GM23338 (cell line): ENCODE results near the gene INO80. TPM values are rescaled to one million over a fixed set of nuclear protein-coding genes. Genes with fewer than 3 reads are reported as not detected.

Experiments used
- ATAC-seq: fragments of 200-7000 bp; cut with Tn5 transposase; 3 replicates; pipeline ENCODE4 v1.9.1; 2020
- DNase-seq: peaks from one replicate; pipeline ENCODE4 v3.0.0-alpha.2; 2015; ENCODE audit warnings: low spot score
- H2AFZ ChIP-seq: fragments of 200-600 bp; sonication (generic); 2 replicates; pipeline ENCODE4 v1.8.0; 2016; ENCODE audit warnings: antibody characterized with exemption, mild to moderate bottlenecking, moderate library complexity
- H3F3A ChIP-seq: fragments of 200-600 bp; sonication (generic); replicated peaks from 2 replicates; pipeline ENCODE4 v1.8.0; 2017; ENCODE audit warnings: antibody characterized with exemption, mixed run types, low read depth
- H3K27ac ChIP-seq: fragments of 200-600 bp; sonication (generic); 2 replicates; pipeline ENCODE4 v1.6.1; 2016; ENCODE audit warnings: low read depth
- H3K27me3 ChIP-seq: fragments of 200-600 bp; sonication (generic); 2 replicates; pipeline ENCODE4 v1.8.0; 2016; ENCODE audit warnings: mild to moderate bottlenecking, mixed run types, moderate library complexity; ENCODE audit not compliant: insufficient read depth
- H3K36me3 ChIP-seq: fragments of 200-600 bp; sonication (generic); 2 replicates; pipeline ENCODE4 v1.8.0; 2016; ENCODE audit warnings: mild to moderate bottlenecking; ENCODE audit not compliant: insufficient read depth
- H3K4me1 ChIP-seq: fragments of 200-600 bp; sonication (generic); 2 replicates; pipeline ENCODE4 v1.8.0; 2016; ENCODE audit warnings: mild to moderate bottlenecking, moderate library complexity; ENCODE audit not compliant: insufficient read depth
- H3K4me2 ChIP-seq: fragments of 200-600 bp; sonication (generic); 2 replicates; pipeline ENCODE4 v1.7.1; 2017; ENCODE audit warnings: mixed run types
- H3K4me3 ChIP-seq: fragments of 200-600 bp; sonication (generic); 2 replicates; pipeline ENCODE4 v1.6.1; 2016; ENCODE audit warnings: mixed run types
- H3K79me2 ChIP-seq: fragments of 200-600 bp; sonication (generic); replicated peaks from 2 replicates; pipeline ENCODE4 v1.8.0; 2017; ENCODE audit warnings: mild to moderate bottlenecking; ENCODE audit not compliant: insufficient read depth
- H3K9me2 ChIP-seq: fragments of 200-600 bp; sonication (generic); 2 replicates; pipeline ENCODE4 v1.8.0; 2017; ENCODE audit not compliant: insufficient read depth
- H4K20me1 ChIP-seq: fragments of 200-600 bp; sonication (generic); replicated peaks from 2 replicates; pipeline ENCODE4 v1.8.0; 2017; ENCODE audit warnings: mild to moderate bottlenecking; ENCODE audit not compliant: insufficient read depth
- H3K27ac Mint-ChIP-seq: 2 replicates; pipeline ENCODE4 v1.8.0; 2020; ENCODE audit warnings: inconsistent platforms, mild to moderate bottlenecking, moderate library complexity, mixed read lengths
- H3K27me3 Mint-ChIP-seq: 3 replicates; pipeline ENCODE4 v1.8.0; 2022; ENCODE audit warnings: low read depth, mild to moderate bottlenecking, moderate library complexity, mixed read lengths, inconsistent platforms; ENCODE audit not compliant: insufficient read depth, poor library complexity
- H3K36me3 Mint-ChIP-seq: 3 replicates; pipeline ENCODE4 v1.8.0; 2021; ENCODE audit warnings: low read depth, mild to moderate bottlenecking, inconsistent platforms, moderate library complexity, mixed read lengths
- H3K4me1 Mint-ChIP-seq: 3 replicates; pipeline ENCODE4 v1.8.0; 2020; ENCODE audit warnings: mild to moderate bottlenecking, inconsistent platforms, mixed read lengths
- H3K4me3 Mint-ChIP-seq: 3 replicates; pipeline ENCODE4 v1.8.0; 2021; ENCODE audit warnings: moderate library complexity, mild to moderate bottlenecking, inconsistent platforms, mixed read lengths
- H3K9me3 Mint-ChIP-seq: 3 replicates; pipeline ENCODE4 v1.8.0; 2020; ENCODE audit warnings: moderate library complexity, mild to moderate bottlenecking, inconsistent platforms, mixed read lengths
- CREB1 ChIP-seq: fragments of 250-450 bp; sonication (Bioruptor Pico); IDR thresholded peaks from 2 replicates; pipeline ENCODE4 v1.5.0; 2020; ENCODE audit warnings: low read depth, mild to moderate bottlenecking, moderate library complexity
- ETS1 ChIP-seq: IDR thresholded peaks from 2 replicates; pipeline ENCODE4 v1.6.1; 2016; ENCODE audit warnings: antibody characterized with exemption
- EZH2 ChIP-seq: fragments of 200-600 bp; sonication (generic); IDR thresholded peaks from one replicate; pipeline ENCODE4 v1.8.0; 2017; ENCODE audit warnings: antibody characterized with exemption, mild to moderate bottlenecking, low read depth; ENCODE audit not compliant: unreplicated experiment
- EZH2phosphoT487 ChIP-seq: fragments of 200-600 bp; sonication (generic); IDR thresholded peaks from one replicate; pipeline ENCODE4 v1.8.1; 2018; ENCODE audit warnings: antibody characterized with exemption; ENCODE audit not compliant: unreplicated experiment
- JUNB ChIP-seq: IDR thresholded peaks from one replicate; pipeline ENCODE4 v1.6.1; 2016; ENCODE audit warnings: antibody characterized with exemption; ENCODE audit not compliant: unreplicated experiment
- NANOG ChIP-seq: IDR thresholded peaks from 2 replicates; pipeline ENCODE4 v1.6.1; 2016; ENCODE audit warnings: antibody characterized with exemption, borderline replicate concordance
- POLR2AphosphoS5 ChIP-seq: IDR thresholded peaks from 2 replicates; pipeline ENCODE4 v1.6.1; 2016; ENCODE audit warnings: antibody characterized with exemption, low read depth
- REST ChIP-seq: IDR thresholded peaks from one replicate; pipeline ENCODE4 v1.6.1; 2018; ENCODE audit warnings: antibody characterized with exemption; ENCODE audit not compliant: unreplicated experiment
- STAT1 ChIP-seq: IDR thresholded peaks from one replicate; pipeline ENCODE4 v1.6.1; 2016; ENCODE audit warnings: antibody characterized with exemption; ENCODE audit not compliant: unreplicated experiment
- ZNF114 ChIP-seq: fragments of 250-450 bp; sonication (Bioruptor Pico); IDR thresholded peaks from 2 replicates; pipeline ENCODE4 v1.5.0; 2020; ENCODE audit warnings: mild to moderate bottlenecking, moderate library complexity
- ZNF331 ChIP-seq: fragments of 250-450 bp; sonication (Bioruptor Pico); IDR thresholded peaks from 2 replicates; pipeline ENCODE4 v1.5.0; 2020; ENCODE audit warnings: low read depth, mild to moderate bottlenecking, moderate library complexity
- polyA plus RNA-seq: library from polyadenylated mRNA; unstranded; fragments of >200 nt; fragmentation: Nextera tagmentation; extraction: Ambion mirVana; gene quantifications from 2 replicates; pipeline ENCODE4 v1.2.1, GENCODE V29; 2016
- total RNA-seq: library from RNA; depleted of rRNA; stranded (reverse); fragments of >200 nt; shearing (Covaris generic); gene quantifications from 2 replicates; pipeline ENCODE4 v1.2.3, GENCODE V29; 2014
- TF ChIP-seq, protein P1 (sequence below), 2 experiments: fragments of 200-600 bp in 1 of 2; sonication (generic) in 1 of 2; conservative IDR thresholded peaks; 2 replicates each; pipeline versions ENCODE4 v1.5.1 to v1.6.1; 2016 to 2017; ENCODE audit warnings: antibody characterized with exemption in 2 of 2, low read depth in 2 of 2, mild to moderate bottlenecking in 2 of 2, moderate library complexity in 1 of 2
- TF ChIP-seq, protein P2 (sequence below): fragments of 250-450 bp; sonication (Bioruptor Pico); IDR thresholded peaks from 2 replicates; pipeline ENCODE4 v1.5.0; 2020; ENCODE audit warnings: mild to moderate bottlenecking, moderate library complexity

INO80 gene
- total and polyA plus RNA-seq, 2 experiments from 2014 or later = 6.5 to 24.9 TPM

- H3K4me3 ChIP-seq = no peak overlapping the region
- H3F3A ChIP-seq = peaks cover 15% of the 10 kb centered on the region
- Mint-ChIP-seq H3K27me3 (peaks cover 63% of the 10 kb centered on the region), H3K27ac (no peak overlapping the region), H3K36me3 (no peaks in the 10 kb centered on the region; the same call in 2 of the 3 replicates), H3K4me1 (peaks cover 37% of the 10 kb centered on the region), H3K9me3 (no peaks in the 10 kb centered on the region; the same call in 2 of the 3 replicates), H3K4me3 (no peak overlapping the region)
- H3K4me1 ChIP-seq = peaks cover 13% of the 10 kb centered on the region
- no peaks in the 10 kb centered on the region for H3K36me3 ChIP-seq
- DNase-seq (no peak), ATAC-seq (no peak)
- H2AFZ ChIP-seq = no peak overlapping the region
- H3K79me2 ChIP-seq = no peaks in the 10 kb centered on the region
- peaks cover 53% of the 10 kb centered on the region for H3K27me3 ChIP-seq
- H3K27ac ChIP-seq = no peak overlapping the region
- no peak for TF ChIP-seq ZNF114 (CRISPR knock-in tag)
- TF ChIP-seq ZNF331 = no peak
- no peak for TF ChIP-seq NANOG
- no peak for TF ChIP-seq ETS1
- TF ChIP-seq, protein P1, sequence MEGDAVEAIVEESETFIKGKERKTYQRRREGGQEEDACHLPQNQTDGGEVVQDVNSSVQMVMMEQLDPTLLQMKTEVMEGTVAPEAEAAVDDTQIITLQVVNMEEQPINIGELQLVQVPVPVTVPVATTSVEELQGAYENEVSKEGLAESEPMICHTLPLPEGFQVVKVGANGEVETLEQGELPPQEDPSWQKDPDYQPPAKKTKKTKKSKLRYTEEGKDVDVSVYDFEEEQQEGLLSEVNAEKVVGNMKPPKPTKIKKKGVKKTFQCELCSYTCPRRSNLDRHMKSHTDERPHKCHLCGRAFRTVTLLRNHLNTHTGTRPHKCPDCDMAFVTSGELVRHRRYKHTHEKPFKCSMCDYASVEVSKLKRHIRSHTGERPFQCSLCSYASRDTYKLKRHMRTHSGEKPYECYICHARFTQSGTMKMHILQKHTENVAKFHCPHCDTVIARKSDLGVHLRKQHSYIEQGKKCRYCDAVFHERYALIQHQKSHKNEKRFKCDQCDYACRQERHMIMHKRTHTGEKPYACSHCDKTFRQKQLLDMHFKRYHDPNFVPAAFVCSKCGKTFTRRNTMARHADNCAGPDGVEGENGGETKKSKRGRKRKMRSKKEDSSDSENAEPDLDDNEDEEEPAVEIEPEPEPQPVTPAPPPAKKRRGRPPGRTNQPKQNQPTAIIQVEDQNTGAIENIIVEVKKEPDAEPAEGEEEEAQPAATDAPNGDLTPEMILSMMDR (conservative IDR thresholded peaks at IDR 0.05; ENCODE audit: low read depth in 2 of 2) = no peak
- TF ChIP-seq EZH2phosphoT487 = no peak
- no peak for TF ChIP-seq CREB1
- TF ChIP-seq EZH2 = no peak
- TF ChIP-seq, protein P2, sequence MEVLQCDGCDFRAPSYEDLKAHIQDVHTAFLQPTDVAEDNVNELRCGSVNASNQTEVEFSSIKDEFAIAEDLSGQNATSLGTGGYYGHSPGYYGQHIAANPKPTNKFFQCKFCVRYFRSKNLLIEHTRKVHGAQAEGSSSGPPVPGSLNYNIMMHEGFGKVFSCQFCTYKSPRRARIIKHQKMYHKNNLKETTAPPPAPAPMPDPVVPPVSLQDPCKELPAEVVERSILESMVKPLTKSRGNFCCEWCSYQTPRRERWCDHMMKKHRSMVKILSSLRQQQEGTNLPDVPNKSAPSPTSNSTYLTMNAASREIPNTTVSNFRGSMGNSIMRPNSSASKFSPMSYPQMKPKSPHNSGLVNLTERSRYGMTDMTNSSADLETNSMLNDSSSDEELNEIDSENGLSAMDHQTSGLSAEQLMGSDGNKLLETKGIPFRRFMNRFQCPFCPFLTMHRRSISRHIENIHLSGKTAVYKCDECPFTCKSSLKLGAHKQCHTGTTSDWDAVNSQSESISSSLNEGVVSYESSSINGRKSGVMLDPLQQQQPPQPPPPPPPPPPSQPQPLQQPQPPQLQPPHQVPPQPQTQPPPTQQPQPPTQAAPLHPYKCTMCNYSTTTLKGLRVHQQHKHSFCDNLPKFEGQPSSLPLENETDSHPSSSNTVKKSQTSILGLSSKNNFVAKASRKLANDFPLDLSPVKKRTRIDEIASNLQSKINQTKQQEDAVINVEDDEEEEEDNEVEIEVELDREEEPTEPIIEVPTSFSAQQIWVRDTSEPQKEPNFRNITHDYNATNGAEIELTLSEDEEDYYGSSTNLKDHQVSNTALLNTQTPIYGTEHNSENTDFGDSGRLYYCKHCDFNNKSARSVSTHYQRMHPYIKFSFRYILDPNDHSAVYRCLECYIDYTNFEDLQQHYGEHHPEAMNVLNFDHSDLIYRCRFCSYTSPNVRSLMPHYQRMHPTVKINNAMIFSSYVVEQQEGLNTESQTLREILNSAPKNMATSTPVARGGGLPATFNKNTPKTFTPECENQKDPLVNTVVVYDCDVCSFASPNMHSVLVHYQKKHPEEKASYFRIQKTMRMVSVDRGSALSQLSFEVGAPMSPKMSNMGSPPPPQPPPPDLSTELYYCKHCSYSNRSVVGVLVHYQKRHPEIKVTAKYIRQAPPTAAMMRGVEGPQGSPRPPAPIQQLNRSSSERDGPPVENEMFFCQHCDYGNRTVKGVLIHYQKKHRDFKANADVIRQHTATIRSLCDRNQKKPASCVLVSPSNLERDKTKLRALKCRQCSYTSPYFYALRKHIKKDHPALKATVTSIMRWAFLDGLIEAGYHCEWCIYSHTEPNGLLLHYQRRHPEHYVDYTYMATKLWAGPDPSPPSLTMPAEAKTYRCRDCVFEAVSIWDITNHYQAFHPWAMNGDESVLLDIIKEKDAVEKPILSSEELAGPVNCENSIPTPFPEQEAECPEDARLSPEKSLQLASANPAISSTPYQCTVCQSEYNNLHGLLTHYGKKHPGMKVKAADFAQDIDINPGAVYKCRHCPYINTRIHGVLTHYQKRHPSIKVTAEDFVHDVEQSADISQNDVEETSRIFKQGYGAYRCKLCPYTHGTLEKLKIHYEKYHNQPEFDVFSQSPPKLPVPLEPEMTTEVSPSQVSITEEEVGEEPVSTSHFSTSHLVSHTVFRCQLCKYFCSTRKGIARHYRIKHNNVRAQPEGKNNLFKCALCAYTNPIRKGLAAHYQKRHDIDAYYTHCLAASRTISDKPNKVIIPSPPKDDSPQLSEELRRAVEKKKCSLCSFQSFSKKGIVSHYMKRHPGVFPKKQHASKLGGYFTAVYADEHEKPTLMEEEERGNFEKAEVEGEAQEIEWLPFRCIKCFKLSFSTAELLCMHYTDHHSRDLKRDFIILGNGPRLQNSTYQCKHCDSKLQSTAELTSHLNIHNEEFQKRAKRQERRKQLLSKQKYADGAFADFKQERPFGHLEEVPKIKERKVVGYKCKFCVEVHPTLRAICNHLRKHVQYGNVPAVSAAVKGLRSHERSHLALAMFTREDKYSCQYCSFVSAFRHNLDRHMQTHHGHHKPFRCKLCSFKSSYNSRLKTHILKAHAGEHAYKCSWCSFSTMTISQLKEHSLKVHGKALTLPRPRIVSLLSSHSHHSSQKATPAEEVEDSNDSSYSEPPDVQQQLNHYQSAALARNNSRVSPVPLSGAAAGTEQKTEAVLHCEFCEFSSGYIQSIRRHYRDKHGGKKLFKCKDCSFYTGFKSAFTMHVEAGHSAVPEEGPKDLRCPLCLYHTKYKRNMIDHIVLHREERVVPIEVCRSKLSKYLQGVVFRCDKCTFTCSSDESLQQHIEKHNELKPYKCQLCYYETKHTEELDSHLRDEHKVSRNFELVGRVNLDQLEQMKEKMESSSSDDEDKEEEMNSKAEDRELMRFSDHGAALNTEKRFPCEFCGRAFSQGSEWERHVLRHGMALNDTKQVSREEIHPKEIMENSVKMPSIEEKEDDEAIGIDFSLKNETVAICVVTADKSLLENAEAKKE (CRISPR knock-in tag) = no peak
- no peak for TF ChIP-seq STAT1
- no peak for TF ChIP-seq POLR2AphosphoS5
- no peak for TF ChIP-seq REST
- no peak for TF ChIP-seq JUNB
- no peak overlapping the region for H3K4me2 ChIP-seq
- H3K9me2 ChIP-seq = no peaks in the 10 kb centered on the region
- H4K20me1 ChIP-seq = 0 out of 2 replicates have a peak, but pooled peaks cover 10% of the 10 kb centered on the region
Observed at GRCh38 chr15:40933517-40933902, 182.6 kb downstream of the INO80 start.
